Measurements from ENCODE around the gene ZNF710. TPM values are rescaled to one million over a fixed set of nuclear protein-coding genes. Genes with fewer than 3 reads are reported as not detected.

The ZNF710 gene
- total and polyA plus RNA-seq, 8 donors = 7.9 to 35.3 (median 16.1) TPM

- Histone ChIP-seq H3K27me3 (no peaks in the 10 kb centered on the region), H3K9me3 (no peaks in the 10 kb centered on the region), H3K36me3 (no peaks in the 10 kb centered on the region), H3K4me3 (no peak overlapping the region), H3K4me1 (peaks cover 29 to 51% (median 43%) of the 10 kb centered on the region in 4 donors), H3K27ac (peak overlapping the region; percentile 87 to 96 (median 92))
- DNase-seq = no peak
- WGBS, 5 donors = 60 to 70% (median 66%) methylated on average over 12 of the region's 12 CpGs
- no peak for TF ChIP-seq POLR2A (IDR thresholded peaks at IDR 0.05)
- no peak for TF ChIP-seq POLR2AphosphoS5 (IDR thresholded peaks at IDR 0.05)
- TF ChIP-seq CTCF (IDR thresholded peaks at IDR 0.05) = no peak
- no peak for TF ChIP-seq EP300 (IDR thresholded peaks at IDR 0.05)
- intact Hi-C loops (cut with DNase I; ENCODE audit: low total_unique reads) = no loop called here
These were observed 2.0 kb upstream of the ZNF710 start for GRCh38 chr15:89998923-89999675.

- 19 to 27% (median 21%) methylated on average over 13 to 14 of the region's 14 CpGs for WGBS, 5 donors
- H3K4me1 ChIP-seq = peaks cover 32 to 57% (median 47%) of the 10 kb centered on the region in 4 donors
- H3K27ac ChIP-seq = peak overlapping the region; percentile 87 to 96 (median 92)
- intact Hi-C loops (cut with DNase I; ENCODE audit: low total_unique reads) = loop anchor here (10.0 kb wide), 1 partner anchor 65 kb away; no protein-coding TSS in a partner anchor
- H3K27me3 ChIP-seq = no peaks in the 10 kb centered on the region
- peak in 1 of 2 donors; percentile 80 for DNase-seq
- no peaks in the 10 kb centered on the region for H3K36me3 ChIP-seq
- H3K4me3 ChIP-seq = peak overlapping the region; percentile 53 to 94 (median 86)
- H3K9me3 ChIP-seq = no peaks in the 10 kb centered on the region
- TF ChIP-seq CTCF (IDR thresholded peaks at IDR 0.05) = no peak
- no peak for TF ChIP-seq POLR2AphosphoS5 (IDR thresholded peaks at IDR 0.05)
- no peak for TF ChIP-seq EP300 (IDR thresholded peaks at IDR 0.05)
- TF ChIP-seq POLR2A (IDR thresholded peaks at IDR 0.05) = peak in 1 of 4 donors; percentile 13
These were observed 1.4 kb upstream of the ZNF710 start for GRCh38 chr15:89999676-90000185.

GRCh38 chr15:90000186-90001001, 730 bp upstream of the ZNF710 start:
- 8 to 17% (median 16%) methylated on average over 28 to 63 of the region's 63 CpGs for WGBS, 5 donors
- H3K4me1 ChIP-seq = peaks cover 32 to 64% (median 53%) of the 10 kb centered on the region in 4 donors
- peak overlapping the region; percentile 53 to 94 (median 86) for H3K4me3 ChIP-seq
- peak in 1 of 2 donors; percentile 74 for DNase-seq
- intact Hi-C loops (cut with DNase I; ENCODE audit: low total_unique reads) = loop anchor here (10.0 kb wide), 1 partner anchor 64 kb away; no protein-coding TSS in a partner anchor
- peak overlapping the region; percentile 87 to 96 (median 92) for H3K27ac ChIP-seq
- H3K36me3 ChIP-seq = no peaks in the 10 kb centered on the region
- no peaks in the 10 kb centered on the region for H3K9me3 ChIP-seq
- no peaks in the 10 kb centered on the region for H3K27me3 ChIP-seq
- no peak for TF ChIP-seq POLR2A (IDR thresholded peaks at IDR 0.05)
- TF ChIP-seq CTCF (IDR thresholded peaks at IDR 0.05) = no peak
- no peak for TF ChIP-seq EP300 (IDR thresholded peaks at IDR 0.05)
- no peak for TF ChIP-seq POLR2AphosphoS5 (IDR thresholded peaks at IDR 0.05)
